HG03196 (cell line): ENCODE data around the gene ZNF681.
"Not testable (repeated sequence)": the region's sequence is repeated elsewhere in the genome, so short reads cannot be mapped to it uniquely, and the experiment has no call there.

Experiments used
- ATAC-seq: cut with Tn5 transposase; IDR thresholded peaks from one replicate; pipeline ENCODE4 v1.9.1; 2021; ENCODE audit not compliant: unreplicated experiment

The ZNF681 gene

GRCh38 chr19:23774524-23774971 is 15.9 kb upstream of the ZNF681 start:
- no peak for ATAC-seq

GRCh38 chr19:23774106-23774505 is 15.4 kb upstream of the ZNF681 start:
- no peak for ATAC-seq

- no peak for ATAC-seq
These were observed 14.0 kb upstream of the ZNF681 start for GRCh38 chr19:23772675-23773063.

- no peak for ATAC-seq
These were observed 13.3 kb upstream of the ZNF681 start for GRCh38 chr19:23771761-23772674.

- no peak for ATAC-seq
These were observed 12.6 kb upstream of the ZNF681 start for GRCh38 chr19:23771316-23771715.

- ATAC-seq, result no peak
These were observed 12.1 kb upstream of the ZNF681 start for GRCh38 chr19:23770672-23771250.

- no peak for ATAC-seq
These were observed 11.2 kb upstream of the ZNF681 start for GRCh38 chr19:23769691-23770468.

- no peak for ATAC-seq
These were observed 8.3 kb upstream of the ZNF681 start for GRCh38 chr19:23766951-23767350.

GRCh38 chr19:23764781-23765180 is 6.1 kb upstream of the ZNF681 start:
- no peak for ATAC-seq

- ATAC-seq, result peak; percentile 54
These were observed 4.4 kb upstream of the ZNF681 start for GRCh38 chr19:23762884-23763711.

GRCh38 chr19:23762548-23762883 is 3.8 kb upstream of the ZNF681 start:
- ATAC-seq, result no peak

GRCh38 chr19:23760326-23760725 is 1.6 kb upstream of the ZNF681 start:
- ATAC-seq, result not testable (repeated sequence)

GRCh38 chr19:23743633-23744232 is 15.0 kb downstream of the ZNF681 start:
- not testable (repeated sequence) for ATAC-seq

- ATAC-seq, result not testable (repeated sequence)
These were observed 27.8 kb downstream of the ZNF681 start for GRCh38 chr19:23730729-23731465.

GRCh38 chr19:23724161-23724560 is 34.5 kb downstream of the ZNF681 start:
- not testable (repeated sequence) for ATAC-seq

- no peak for ATAC-seq
These were observed 39.9 kb downstream of the ZNF681 start for GRCh38 chr19:23718802-23719201.

GRCh38 chr19:23716792-23717191 is 41.9 kb downstream of the ZNF681 start:
- ATAC-seq, result no peak

- no peak for ATAC-seq
These were observed 49.3 kb downstream of the ZNF681 start for GRCh38 chr19:23709347-23709746.

- ATAC-seq, result no peak
These were observed 52.0 kb downstream of the ZNF681 start for GRCh38 chr19:23706657-23707056.

GRCh38 chr19:23699521-23699860 is 59.2 kb downstream of the ZNF681 start:
- ATAC-seq, result no peak
